ENCODE data around the gene GNG7.

DNA sequence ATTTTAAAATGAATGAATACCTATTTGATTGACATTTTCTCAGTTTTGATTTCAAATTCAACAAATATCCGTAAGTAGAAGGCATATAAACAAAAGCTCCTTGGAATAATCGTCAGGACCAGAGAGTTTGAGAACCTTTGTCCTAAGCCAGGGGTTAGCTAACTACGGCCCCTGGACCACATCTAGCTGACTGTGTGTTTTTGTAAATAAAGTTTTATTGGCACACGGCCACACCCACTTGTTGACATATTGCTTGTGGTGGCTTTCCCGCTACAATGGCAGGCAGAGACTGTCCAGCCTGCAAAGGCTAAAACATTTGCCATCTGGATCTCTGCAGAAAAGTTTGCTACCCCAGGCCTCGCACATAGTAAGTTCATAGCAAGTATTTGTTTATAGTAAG lies 83.4 kb downstream of the GNG7 start:
- TF ChIP-seq, protein P1, sequence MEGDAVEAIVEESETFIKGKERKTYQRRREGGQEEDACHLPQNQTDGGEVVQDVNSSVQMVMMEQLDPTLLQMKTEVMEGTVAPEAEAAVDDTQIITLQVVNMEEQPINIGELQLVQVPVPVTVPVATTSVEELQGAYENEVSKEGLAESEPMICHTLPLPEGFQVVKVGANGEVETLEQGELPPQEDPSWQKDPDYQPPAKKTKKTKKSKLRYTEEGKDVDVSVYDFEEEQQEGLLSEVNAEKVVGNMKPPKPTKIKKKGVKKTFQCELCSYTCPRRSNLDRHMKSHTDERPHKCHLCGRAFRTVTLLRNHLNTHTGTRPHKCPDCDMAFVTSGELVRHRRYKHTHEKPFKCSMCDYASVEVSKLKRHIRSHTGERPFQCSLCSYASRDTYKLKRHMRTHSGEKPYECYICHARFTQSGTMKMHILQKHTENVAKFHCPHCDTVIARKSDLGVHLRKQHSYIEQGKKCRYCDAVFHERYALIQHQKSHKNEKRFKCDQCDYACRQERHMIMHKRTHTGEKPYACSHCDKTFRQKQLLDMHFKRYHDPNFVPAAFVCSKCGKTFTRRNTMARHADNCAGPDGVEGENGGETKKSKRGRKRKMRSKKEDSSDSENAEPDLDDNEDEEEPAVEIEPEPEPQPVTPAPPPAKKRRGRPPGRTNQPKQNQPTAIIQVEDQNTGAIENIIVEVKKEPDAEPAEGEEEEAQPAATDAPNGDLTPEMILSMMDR (IDR thresholded peaks at IDR 0.05; ENCODE audit: low read depth, low read length): no peak
- TF ChIP-seq EZH2phosphoT487 (IDR thresholded peaks at IDR 0.05; ENCODE audit: low read depth): no peak
